GM06990 (cell line): ENCODE data around the gene LITAFD.

Source experiments
- DNase-seq: peaks from one replicate; pipeline ENCODE4 v3.0.0-alpha.2; 2011; ENCODE audit not compliant: insufficient read length; ENCODE audit errors: extremely low read depth
- H3K27me3 ChIP-seq: replicated peaks from 2 replicates; pipeline ENCODE4 v1.6.0; 2011; ENCODE audit warnings: low read length; ENCODE audit not compliant: control insufficient read depth, insufficient read depth
- H3K36me3 ChIP-seq: 2 replicates; pipeline ENCODE4 v1.5.1; 2011; ENCODE audit warnings: low read length; ENCODE audit not compliant: control insufficient read depth, insufficient read depth
- H3K4me3 ChIP-seq: replicated peaks from 2 replicates; pipeline ENCODE4 v1.5.1; 2011; ENCODE audit warnings: low read depth, mild to moderate bottlenecking, control low read depth, low read length
- TF ChIP-seq, protein P1 (sequence below): IDR thresholded peaks from 2 replicates; pipeline ENCODE4 v1.5.1; 2011; ENCODE audit warnings: low read length, control low read depth, mild to moderate bottlenecking, inconsistent platforms; ENCODE audit not compliant: insufficient read depth, poor library complexity, severe bottlenecking

LITAFD gene

DNA sequence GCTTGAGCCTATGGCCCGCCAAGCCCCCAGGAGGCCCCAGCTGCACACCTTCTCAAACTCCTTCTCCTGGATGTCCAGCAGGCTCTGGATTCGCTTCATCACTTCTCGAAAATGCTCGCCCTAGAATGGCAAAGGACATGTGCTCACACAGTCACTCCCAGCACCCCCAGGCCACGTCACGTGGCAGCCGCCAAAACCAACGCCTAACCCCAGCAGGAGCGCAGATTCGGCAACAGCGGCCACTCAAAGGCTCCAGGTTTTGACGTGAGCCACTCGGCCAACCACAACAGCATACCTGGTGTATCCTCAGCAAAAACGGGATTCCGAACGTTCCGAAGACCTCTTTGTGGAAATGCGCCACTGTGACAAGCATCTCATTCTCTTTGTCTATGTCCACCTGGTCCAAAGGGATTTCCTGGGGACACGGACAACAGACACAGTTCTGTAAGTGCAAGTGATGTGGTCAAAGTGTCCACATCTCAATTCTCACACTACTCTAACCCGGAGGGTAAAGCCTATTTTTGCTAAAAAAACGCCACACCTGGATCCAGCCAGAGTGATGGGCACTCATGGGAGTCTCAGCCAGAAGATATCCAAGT, 12.7 kb downstream of the LITAFD start:
- no peak overlapping the region for H3K4me3 ChIP-seq
- peaks cover 43% of the 10 kb centered on the region for H3K36me3 ChIP-seq
- H3K27me3 ChIP-seq = no peaks in the 10 kb centered on the region
- DNase-seq = no peak
- TF ChIP-seq, protein P1, sequence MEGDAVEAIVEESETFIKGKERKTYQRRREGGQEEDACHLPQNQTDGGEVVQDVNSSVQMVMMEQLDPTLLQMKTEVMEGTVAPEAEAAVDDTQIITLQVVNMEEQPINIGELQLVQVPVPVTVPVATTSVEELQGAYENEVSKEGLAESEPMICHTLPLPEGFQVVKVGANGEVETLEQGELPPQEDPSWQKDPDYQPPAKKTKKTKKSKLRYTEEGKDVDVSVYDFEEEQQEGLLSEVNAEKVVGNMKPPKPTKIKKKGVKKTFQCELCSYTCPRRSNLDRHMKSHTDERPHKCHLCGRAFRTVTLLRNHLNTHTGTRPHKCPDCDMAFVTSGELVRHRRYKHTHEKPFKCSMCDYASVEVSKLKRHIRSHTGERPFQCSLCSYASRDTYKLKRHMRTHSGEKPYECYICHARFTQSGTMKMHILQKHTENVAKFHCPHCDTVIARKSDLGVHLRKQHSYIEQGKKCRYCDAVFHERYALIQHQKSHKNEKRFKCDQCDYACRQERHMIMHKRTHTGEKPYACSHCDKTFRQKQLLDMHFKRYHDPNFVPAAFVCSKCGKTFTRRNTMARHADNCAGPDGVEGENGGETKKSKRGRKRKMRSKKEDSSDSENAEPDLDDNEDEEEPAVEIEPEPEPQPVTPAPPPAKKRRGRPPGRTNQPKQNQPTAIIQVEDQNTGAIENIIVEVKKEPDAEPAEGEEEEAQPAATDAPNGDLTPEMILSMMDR = no peak

DNA sequence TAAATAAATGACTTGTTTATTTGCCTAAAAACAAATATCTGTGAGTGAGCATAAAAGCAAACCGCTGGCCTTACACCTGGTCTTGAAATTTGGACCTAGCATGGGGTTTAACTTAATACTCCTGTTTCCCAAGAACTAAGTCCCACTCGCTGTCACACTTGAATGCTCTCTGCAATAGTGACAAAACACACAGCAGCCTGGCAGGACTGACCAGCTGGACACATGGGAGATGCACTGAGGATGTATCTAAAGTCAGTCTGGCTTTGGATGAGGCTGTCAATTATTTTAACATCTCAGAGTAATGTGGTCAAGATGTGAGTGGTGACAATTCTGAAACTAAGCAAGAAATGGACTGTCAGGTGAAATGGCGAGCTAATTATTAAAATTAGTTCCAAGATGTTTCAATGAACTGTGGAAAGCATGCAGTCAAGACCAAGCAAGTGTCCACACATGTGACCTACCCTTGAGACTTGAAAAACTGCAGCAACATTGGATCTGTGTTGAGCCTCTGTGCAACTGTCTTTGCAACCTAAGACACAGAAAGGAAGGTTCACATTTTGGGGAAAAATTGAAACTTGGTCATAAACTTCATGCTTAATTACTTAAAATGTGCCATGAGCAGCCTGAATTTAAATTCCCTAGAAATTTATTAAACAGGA, 16.6 kb downstream of the LITAFD start:
- Histone ChIP-seq H3K4me3 (no peak overlapping the region), H3K36me3 (peaks cover 42% of the 10 kb centered on the region), H3K27me3 (no peaks in the 10 kb centered on the region)
- DNase-seq = no peak
- TF ChIP-seq, protein P1 = no peak

DNA sequence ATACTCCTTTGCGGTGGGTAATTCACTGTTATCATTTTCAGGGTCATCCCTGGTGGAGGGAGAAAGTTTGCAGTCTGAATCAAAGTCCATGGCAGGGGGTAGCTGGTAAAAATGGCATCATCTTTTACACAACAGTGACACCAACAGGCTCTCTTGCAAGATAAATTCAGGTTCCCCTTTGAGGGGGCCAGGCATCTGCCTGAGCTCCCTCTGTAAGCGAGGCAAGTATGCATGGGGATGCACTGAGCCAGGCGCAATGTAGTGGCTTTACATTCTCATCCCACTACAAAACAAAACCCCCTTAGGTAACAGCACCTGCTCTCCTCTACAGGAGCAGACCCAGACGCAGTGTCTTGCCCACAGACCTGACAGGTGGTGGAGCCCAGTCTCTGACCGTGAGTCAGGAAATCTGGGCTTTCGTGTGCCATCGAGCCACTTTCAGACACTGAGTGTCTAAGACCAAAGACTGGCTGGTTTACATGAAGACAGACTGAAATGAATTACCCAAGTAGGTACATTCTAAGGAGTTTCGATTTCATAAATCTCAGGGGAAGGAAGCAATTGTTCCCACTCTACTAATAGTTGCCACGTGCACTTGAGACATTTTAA, 17.7 kb downstream of the LITAFD start:
- peaks cover 41% of the 10 kb centered on the region for H3K36me3 ChIP-seq
- no peak for DNase-seq

DNA sequence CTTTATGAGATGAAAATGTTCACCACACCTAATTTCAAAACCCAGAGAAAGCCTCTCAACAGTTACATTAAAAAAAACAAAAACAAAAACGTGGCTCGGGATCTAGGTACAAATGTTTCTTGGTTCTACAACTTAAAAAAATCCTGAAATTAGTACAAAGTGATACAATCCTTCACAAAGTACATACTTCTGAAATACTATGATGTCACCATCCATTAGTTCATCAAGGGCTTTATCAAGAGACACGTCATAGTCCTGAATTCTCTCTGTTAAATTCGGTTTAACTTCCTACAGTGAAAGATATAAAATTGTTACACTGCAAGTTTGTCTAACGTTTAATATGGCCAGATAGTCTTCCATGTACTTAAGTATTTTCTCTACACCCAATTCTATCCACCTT, 18.2 kb downstream of the LITAFD start:
- no peak for DNase-seq
- no peaks in the 10 kb centered on the region for H3K27me3 ChIP-seq
- TF ChIP-seq, protein P1 = no peak
- H3K36me3 ChIP-seq = peaks cover 42% of the 10 kb centered on the region
- H3K4me3 ChIP-seq = no peak overlapping the region

More for the DNA sequence above, 17.7 kb downstream of the LITAFD start:
- Histone ChIP-seq H3K4me3 (no peak overlapping the region), H3K27me3 (no peaks in the 10 kb centered on the region)
- TF ChIP-seq, protein P1 = no peak

DNA sequence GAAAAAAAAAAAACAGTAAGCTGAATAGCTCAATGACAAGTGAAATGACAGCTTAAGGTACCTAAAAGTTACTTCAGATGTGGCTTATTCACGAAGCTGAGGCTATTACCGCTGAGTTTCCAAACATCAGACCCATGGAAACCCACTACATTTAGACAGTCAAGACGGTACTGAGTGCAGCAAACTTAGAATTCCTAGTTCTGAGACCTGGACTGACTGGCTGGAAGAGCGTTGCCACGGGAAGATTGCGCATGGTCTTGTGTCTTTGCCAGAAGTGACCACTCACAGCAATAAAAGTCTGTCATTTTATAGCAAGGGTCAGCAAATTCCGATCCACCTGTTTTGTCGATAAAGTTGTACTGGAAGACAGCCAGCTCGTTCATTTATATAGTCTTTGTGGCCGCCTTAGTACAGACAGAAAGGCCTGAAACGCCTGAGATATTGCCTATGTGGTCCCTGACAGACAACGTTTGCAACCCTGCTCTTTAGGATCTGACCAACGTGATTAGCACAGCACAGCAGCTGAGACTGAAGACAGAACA, 19.2 kb downstream of the LITAFD start:
- Histone ChIP-seq H3K36me3 (peaks cover 46% of the 10 kb centered on the region), H3K27me3 (no peaks in the 10 kb centered on the region), H3K4me3 (no peak overlapping the region)
- TF ChIP-seq, protein P1 = no peak
- no peak for DNase-seq
